NCI-H345 (cell line): Measurements from ENCODE around the gene BTN1A1.
A peak's percentile ranks its signal among the peaks of the same experiment; 100 is the strongest.
"Not testable (repeated sequence)": the region's sequence is repeated elsewhere in the genome, so short reads cannot be mapped to it uniquely, and the experiment has no call there.

Source experiments
- DNase-seq: peaks from one replicate; lab custom pipeline; 2025; lab: John Stamatoyannopoulos, UW

BTN1A1 gene

GRCh38 chr6:26537846-26538571, 37.9 kb downstream of the BTN1A1 start, which contains the start of gene HMGN4:
HMGN4 (plus strand) TSS chr6:26538366; CDS start chr6:26545207, 6,841 bp downstream.
- DNase-seq, result peak; percentile 91

DNA sequence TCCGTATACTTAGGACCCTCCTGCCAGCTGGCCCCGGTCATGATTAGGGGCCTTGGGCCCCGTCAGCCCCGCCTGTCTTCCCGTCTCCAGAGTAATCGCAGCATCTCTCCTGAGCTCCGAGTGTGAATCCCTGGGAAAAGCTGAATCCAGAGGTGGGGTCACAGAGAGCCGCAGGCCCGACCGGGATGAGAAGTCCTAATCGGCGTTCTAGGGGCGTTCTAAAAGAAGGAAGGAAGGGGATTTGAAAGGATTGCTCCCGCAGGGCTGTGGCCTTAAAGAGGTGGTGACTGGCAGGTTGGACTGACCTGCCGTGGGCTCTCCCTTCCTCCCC, 38.4 kb downstream of the BTN1A1 start:
- peak; percentile 41 for DNase-seq

- no peak for DNase-seq
Measured at GRCh38 chr6:26539071-26539615, 39.0 kb downstream of the BTN1A1 start.

DNA sequence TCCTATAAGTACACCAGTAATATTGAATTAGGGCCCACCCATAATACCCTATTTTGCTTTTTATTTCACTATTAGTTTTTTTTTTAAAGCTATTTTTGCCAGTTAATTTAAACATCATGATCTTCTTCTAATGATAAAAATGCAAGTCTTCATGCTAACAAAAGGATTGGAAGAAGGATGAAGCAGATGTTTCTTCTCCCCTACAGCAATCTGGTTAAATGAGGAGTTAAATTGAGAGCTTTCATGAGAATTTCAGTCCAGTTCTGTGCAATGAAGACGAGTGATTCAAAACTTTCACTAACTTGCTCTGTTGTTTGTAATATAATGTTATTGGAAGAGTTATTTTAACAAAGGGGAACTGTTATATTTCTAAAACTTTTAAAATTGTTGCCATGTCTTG, 41.5 kb downstream of the BTN1A1 start:
- DNase-seq, result no peak

- DNase-seq, result no peak
Measured at GRCh38 chr6:26543953-26544352, 43.9 kb downstream of the BTN1A1 start.

DNA sequence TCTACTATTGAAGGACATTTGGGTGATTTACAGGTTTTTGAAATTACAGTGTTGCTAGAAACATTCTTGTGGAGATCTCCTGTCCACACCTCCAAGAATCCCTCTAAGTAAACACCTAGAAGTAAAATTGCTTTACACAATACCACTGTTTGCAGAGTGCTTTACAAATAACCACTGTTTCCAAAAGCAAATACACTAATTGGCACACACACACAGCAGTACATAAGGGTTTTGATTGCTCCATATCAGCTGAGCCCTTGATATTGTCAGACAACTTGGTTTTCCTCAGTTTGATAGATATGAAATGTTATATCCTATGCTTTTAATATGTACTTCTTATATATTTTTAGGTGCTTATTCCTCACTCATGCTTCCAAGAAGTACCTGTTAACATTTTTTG, 44.4 kb downstream of the BTN1A1 start:
- DNase-seq, result no peak

GRCh38 chr6:26545627-26546026, 45.5 kb downstream of the BTN1A1 start:
- no peak for DNase-seq

GRCh38 chr6:26547363-26547762, 47.3 kb downstream of the BTN1A1 start:
- not testable (repeated sequence) for DNase-seq

- DNase-seq, result peak; percentile 79
Measured at GRCh38 chr6:26550250-26550993, 50.3 kb downstream of the BTN1A1 start.

- no peak for DNase-seq
Measured at GRCh38 chr6:26552205-26552604, 52.1 kb downstream of the BTN1A1 start.

- no peak for DNase-seq
Measured at GRCh38 chr6:26552640-26553188, 52.6 kb downstream of the BTN1A1 start.

DNA sequence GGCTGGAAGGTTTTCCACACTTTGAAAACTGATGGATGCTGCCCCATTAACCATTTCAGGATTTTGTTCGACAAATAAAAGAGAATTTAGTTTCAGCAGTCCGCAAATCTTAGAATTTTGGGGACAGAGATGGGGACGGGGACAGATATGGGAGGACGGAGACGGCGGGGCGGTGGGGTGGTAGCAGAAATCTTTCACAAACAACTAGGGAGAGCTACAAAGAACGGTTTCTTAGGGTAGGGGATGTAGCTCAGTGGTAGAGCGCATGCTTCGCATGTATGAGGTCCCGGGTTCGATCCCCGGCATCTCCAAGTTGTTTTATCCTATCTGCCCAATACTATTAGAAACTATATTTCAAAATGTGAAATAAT, 53.1 kb downstream of the BTN1A1 start:
- DNase-seq, result peak; percentile 79

GRCh38 chr6:26553635-26554446, 53.7 kb downstream of the BTN1A1 start:
- peak; percentile 80 for DNase-seq

GRCh38 chr6:26554447-26554696, 54.3 kb downstream of the BTN1A1 start:
- no peak for DNase-seq

DNA sequence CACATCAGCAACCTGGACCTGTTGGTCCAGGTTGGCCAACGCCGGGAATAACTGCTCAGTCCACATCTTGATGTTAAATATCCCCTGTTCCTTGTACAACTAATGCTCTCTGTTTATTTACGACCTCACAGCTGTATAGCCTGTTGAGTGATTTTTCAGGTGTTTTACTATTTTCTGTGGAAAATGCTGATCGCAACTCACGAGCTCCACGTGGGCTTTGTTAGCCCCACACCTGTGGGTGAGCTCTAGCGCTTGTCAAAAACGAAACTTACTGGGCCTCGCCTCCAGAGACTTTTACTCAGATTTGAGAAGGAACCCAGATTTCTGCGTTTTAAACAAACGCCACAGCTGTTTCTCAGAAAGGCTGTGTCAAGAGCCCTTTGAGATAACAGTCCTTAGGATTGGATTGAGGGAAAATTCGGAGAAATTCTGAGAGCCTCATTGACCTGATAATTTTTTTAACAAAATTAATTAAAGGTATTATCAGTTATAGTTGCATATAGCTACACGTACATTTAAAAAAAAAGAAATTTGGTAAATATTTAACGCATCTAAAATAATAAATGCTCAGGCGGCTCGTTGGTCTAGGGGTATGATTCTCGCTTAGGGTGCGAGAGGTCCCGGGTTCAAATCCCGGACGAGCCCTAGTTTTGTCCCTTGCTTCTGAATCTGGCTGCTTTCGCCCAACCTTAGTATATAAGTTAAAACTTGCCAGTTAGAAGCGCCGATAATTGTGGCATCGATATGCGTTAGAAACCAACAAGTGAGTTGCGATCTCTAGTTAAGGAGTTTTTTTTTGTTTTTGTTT, 54.8 kb downstream of the BTN1A1 start:
- no peak for DNase-seq

DNA sequence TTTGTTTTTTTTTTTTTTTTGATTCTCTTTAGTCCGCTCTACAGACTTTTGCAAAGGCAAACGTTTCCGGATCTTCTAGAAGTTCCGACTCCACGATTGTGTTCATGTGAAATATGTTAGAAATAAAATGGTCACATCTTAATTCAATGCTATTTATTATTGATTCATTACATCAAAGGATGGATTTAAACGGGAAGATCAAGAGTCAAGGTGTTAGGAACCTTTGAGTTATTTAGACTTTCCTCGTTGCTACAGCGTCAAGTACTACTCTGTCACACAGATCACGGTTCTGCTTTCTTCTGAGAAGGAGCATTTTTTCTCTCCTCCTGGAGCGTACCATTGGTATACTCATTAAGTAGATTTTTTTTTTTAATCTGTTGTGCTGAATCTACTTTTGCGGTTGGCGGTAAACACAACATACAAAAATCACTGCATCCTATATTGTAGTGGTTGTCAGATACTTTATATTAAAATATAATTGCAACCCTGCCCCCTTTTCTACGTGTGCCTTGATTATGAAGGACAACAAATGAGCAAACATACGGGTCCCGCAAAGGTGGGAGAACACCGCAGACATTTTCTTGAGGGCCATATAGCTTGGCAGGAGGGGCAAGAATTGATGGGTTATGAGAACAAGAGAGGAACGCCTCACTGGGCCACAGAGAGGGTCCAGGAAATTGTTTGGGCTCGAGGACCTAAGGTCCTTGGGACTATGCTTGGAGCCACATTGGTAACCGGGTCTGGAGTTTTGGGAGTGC, 55.6 kb downstream of the BTN1A1 start:
- no peak for DNase-seq

DNA sequence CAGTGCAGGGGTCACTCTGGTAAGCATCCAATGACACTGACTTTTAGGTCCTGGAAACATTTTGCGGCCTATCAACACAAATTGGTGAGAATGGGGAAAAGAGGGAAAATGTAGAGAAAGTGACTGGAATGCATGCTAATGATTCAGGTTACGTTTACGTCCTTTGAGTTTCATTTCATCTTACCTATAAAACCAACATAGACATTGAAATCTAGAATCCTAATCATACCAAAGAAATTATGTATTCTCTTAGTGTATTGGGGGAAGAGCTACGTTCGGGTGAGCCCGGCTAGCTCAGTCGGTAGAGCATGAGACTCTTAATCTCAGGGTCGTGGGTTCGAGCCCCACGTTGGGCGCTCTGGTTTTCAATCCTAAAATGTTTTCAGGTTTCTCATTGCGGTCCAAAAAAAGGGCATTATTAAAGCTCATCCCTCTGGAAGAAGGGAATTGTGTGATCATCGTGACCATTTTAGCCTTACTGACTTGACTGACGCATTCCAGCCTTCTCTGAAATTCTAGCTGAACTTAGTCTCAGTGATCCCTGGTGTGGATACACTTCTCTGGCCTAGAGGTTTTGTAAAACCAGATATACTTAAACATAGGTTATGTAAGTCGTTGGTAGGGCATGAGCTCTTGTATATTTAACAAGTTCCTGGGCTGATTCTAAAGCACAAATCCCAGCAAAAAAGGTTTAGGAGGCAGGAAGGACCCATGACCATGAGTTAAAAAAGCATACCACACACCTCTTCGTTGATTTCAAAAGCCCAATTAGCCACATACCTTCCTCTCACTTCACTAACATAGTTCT, 56.4 kb downstream of the BTN1A1 start:
- DNase-seq, result peak; percentile 12
